ENCODE measurements around the gene ARL5C. TPM values are rescaled to one million over a fixed set of nuclear protein-coding genes. Genes with fewer than 3 reads are reported as not detected.

ARL5C gene
- total RNA-seq, 1 donor from 2014 or later = not detected

DNA sequence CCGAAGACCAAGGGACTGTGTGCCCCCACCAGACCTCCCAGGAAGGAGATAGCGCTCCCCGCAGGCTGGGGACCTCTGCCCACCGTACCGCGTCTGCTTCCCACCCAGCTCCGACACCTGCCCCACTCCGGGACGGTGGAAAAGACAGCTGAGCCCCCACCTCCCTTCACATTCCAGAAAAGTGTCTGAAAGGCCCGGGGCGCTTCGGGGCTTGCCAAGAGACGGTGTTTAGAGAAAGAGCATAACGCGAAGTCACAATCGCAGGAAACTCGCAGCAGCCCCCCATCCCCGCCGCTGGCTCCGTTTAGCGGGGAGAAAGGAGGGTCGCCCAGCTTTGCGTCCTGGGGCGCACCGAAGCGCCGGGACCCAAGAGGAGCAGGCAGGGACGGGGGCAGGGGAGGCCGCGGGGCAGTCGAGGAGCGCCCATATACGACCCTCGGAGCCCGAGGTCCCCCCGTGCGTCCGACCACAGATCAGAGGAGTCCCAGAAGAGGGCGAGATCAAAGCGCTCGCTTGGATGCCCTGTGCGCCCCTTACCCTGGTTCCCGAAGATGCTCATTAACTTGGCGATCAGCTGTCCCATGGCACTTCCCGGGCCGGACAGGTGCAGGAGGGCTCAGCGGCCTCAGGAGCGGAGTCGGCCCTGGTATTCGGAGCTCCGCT is 652 bp downstream of the ARL5C start:
- peak overlapping the region; percentile 95 for H3K27ac Mint-ChIP-seq (ENCODE audit: unreplicated experiment)
- H3K4me1 Mint-ChIP-seq = peaks cover 13% of the 10 kb centered on the region
- H3K4me3 Mint-ChIP-seq = peak overlapping the region; percentile 91
- peaks cover 35% of the 10 kb centered on the region for H3K27me3 Mint-ChIP-seq (ENCODE audit: low read depth)
- DNase-seq (ENCODE audit: low read depth, low spot score) = no peak
- H3K36me3 Mint-ChIP-seq (ENCODE audit: low read depth) = peaks cover 3% of the 10 kb centered on the region
- peaks cover 5% of the 10 kb centered on the region for H3K9me3 Mint-ChIP-seq
- TF ChIP-seq, protein P1, sequence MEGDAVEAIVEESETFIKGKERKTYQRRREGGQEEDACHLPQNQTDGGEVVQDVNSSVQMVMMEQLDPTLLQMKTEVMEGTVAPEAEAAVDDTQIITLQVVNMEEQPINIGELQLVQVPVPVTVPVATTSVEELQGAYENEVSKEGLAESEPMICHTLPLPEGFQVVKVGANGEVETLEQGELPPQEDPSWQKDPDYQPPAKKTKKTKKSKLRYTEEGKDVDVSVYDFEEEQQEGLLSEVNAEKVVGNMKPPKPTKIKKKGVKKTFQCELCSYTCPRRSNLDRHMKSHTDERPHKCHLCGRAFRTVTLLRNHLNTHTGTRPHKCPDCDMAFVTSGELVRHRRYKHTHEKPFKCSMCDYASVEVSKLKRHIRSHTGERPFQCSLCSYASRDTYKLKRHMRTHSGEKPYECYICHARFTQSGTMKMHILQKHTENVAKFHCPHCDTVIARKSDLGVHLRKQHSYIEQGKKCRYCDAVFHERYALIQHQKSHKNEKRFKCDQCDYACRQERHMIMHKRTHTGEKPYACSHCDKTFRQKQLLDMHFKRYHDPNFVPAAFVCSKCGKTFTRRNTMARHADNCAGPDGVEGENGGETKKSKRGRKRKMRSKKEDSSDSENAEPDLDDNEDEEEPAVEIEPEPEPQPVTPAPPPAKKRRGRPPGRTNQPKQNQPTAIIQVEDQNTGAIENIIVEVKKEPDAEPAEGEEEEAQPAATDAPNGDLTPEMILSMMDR (conservative IDR thresholded peaks at IDR 0.05) = no peak

DNA sequence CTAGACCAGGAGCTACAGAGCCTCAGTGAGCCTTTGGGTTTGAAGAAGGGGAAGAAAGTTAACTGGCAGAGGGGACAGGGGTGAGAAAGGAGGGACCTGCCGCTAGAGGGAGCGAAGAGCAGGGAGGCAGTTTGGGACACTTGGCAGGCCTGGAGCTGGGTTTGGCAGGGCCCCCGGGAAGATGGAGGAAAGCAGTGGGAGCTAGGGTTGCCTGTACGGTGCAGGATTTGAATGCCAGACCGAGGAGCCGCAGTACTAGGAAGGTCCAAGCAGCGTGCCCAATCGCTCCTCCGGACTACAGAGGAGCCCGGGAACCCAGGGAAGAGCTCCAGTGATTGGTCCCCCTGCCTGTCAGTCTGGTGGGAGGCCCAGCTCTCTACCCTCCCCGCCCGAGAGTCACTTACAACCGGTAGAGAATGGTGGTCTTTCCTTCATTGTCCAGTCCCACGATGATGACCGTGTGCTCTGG is 1.3 kb downstream of the ARL5C start:
- H3K27ac Mint-ChIP-seq (ENCODE audit: unreplicated experiment) = peak overlapping the region; percentile 95
- peak; percentile 73 for DNase-seq (ENCODE audit: low read depth, low spot score)
- H3K27me3 Mint-ChIP-seq (ENCODE audit: low read depth) = peaks cover 37% of the 10 kb centered on the region

DNA sequence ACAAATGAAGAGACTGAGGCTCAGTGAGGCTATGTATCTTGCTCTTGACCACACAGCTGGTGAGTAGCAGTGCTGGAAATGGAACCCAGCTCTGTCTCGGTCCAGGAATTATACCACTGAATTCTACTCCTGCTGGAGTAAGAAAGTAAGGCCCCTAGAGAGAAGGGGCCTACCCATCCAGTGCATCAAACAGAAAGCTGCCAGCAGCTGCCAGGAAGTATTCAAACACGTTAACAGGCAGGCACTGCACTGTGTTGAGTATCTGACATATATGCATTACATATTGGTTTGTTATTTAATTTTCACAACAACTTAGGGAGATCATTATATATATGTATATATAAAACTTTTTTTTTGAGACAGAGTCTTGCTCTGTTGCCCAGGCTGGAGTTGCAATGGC is 4.0 kb downstream of the ARL5C start:
- peaks cover 35% of the 10 kb centered on the region for H3K27me3 Mint-ChIP-seq (ENCODE audit: low read depth)
- TF ChIP-seq, protein P1 (conservative IDR thresholded peaks at IDR 0.05) = no peak
- no peak overlapping the region for H3K27ac Mint-ChIP-seq (ENCODE audit: unreplicated experiment)

More for the DNA sequence above, 1.3 kb downstream of the ARL5C start:
- H3K4me3 Mint-ChIP-seq = peak overlapping the region; percentile 91
- H3K36me3 Mint-ChIP-seq (ENCODE audit: low read depth) = peaks cover 3% of the 10 kb centered on the region
- H3K9me3 Mint-ChIP-seq = peaks cover 5% of the 10 kb centered on the region
- TF ChIP-seq, protein P1 (conservative IDR thresholded peaks at IDR 0.05) = peak; percentile 80
- peaks cover 13% of the 10 kb centered on the region for H3K4me1 Mint-ChIP-seq

DNA sequence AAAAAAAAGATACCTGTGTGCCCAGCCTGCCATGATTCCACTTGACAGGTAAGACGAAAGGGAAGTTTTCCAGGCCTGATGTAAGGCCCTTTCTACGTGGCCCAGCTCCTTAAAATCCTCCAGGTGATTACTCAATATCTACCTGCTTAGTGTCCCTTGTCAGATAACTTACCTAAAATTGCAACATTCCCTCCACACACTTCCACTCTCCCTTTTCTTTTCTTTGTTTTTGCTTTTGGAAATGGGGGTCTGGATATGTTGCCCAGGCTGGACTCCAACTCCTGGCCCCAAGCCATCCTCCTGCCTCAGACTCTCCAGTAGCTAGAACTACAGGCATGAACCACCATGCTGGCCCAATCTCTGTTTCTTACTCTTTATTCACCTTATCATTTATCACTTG is 7.3 kb downstream of the ARL5C start:
- DNase-seq (ENCODE audit: low read depth, low spot score) = no peak
- Mint-ChIP-seq H3K27ac (ENCODE audit: unreplicated experiment) (no peak overlapping the region), H3K4me1 (peaks cover 8% of the 10 kb centered on the region), H3K9me3 (peaks cover 5% of the 10 kb centered on the region), H3K4me3 (peak overlapping the region; percentile 79), H3K36me3 (ENCODE audit: low read depth) (peaks cover 7% of the 10 kb centered on the region), H3K27me3 (ENCODE audit: low read depth) (peaks cover 30% of the 10 kb centered on the region)
- TF ChIP-seq, protein P1 (conservative IDR thresholded peaks at IDR 0.05) = no peak

More for the DNA sequence above, 4.0 kb downstream of the ARL5C start:
- Mint-ChIP-seq H3K4me1 (peaks cover 13% of the 10 kb centered on the region), H3K4me3 (no peak overlapping the region), H3K9me3 (no peaks in the 10 kb centered on the region), H3K36me3 (ENCODE audit: low read depth) (no peaks in the 10 kb centered on the region)
- no peak for DNase-seq (ENCODE audit: low read depth, low spot score)

DNA sequence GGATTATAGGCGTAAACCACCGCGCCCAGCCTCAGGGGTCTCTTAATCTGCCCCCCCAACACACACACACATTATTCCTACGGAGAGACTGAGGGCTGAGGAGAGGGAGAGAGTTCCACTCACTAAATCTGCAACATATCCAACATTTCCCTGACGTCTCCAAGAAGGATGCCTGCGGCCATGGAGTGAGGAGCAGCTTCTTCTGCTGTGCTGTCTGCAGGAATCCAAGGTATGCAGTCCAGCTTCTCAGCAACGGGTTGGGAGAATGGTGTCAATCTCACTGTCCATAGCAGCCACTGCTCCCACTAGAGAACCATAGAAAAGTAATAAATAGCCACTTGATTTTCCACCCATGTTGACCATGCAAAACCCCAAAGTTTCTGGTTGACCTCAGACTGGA is 9.5 kb downstream of the ARL5C start:
- peaks cover 50% of the 10 kb centered on the region for H3K27me3 Mint-ChIP-seq (ENCODE audit: low read depth)
- TF ChIP-seq, protein P1 (conservative IDR thresholded peaks at IDR 0.05) = no peak
- DNase-seq (ENCODE audit: low read depth, low spot score) = no peak
- peaks cover 24% of the 10 kb centered on the region for H3K4me1 Mint-ChIP-seq
- peak overlapping the region; percentile 4 for H3K27ac Mint-ChIP-seq (ENCODE audit: unreplicated experiment)
- H3K36me3 Mint-ChIP-seq (ENCODE audit: low read depth) = peaks cover 9% of the 10 kb centered on the region
- peak overlapping the region; percentile 81 for H3K4me3 Mint-ChIP-seq
- peaks cover 8% of the 10 kb centered on the region for H3K9me3 Mint-ChIP-seq
